Heart left ventricle (tissue), 16 donors: ENCODE measurements around the gene ACTBL2. TPM values are rescaled to one million over a fixed set of nuclear protein-coding genes. Genes with fewer than 3 reads are reported as not detected.

ENCODE experiments used
- ATAC-seq, 4 donors: fragments of 200-7000 bp; cut with Tn5 transposase; one replicate each; pipeline ENCODE4 v1.9.1; 2020 to 2022; ENCODE audit warnings: moderate library complexity in 4 of 4, mild to moderate bottlenecking in 3 of 4, moderate number of reproducible peaks in 1 of 4
- DNase-seq, 5 donors: peaks; one replicate each; pipeline ENCODE4 v3.0.0-alpha.2; 2020
- H3K27ac ChIP-seq, 12 donors: fragments of 200-600 bp; sonication (generic) in 4 of 12; one replicate each; pipeline versions ENCODE4 v1.5.0 to v1.8.0; 2016 to 2022; ENCODE audit warnings: mild to moderate bottlenecking in 2 of 12
- H3K27me3 ChIP-seq, 9 donors: fragments of 200-600 bp; sonication (generic) in 2 of 9; one replicate each; pipeline versions ENCODE4 v1.5.1 to v1.8.0; 2016 to 2022; ENCODE audit warnings: mild to moderate bottlenecking in 3 of 9
- H3K36me3 ChIP-seq, 9 donors: fragments of 200-600 bp; sonication (generic) in 2 of 9; one replicate each; pipeline versions ENCODE4 v1.5.0 to v1.8.0; 2018 to 2022; ENCODE audit warnings: mild to moderate bottlenecking in 2 of 9
- H3K4me1 ChIP-seq, 12 donors: fragments of 200-600 bp; sonication (generic) in 4 of 12; one replicate each; pipeline versions ENCODE4 v1.5.0 to v1.8.0; 2016 to 2022; ENCODE audit warnings: mild to moderate bottlenecking in 3 of 12
- H3K4me3 ChIP-seq, 12 donors: fragments of 200-600 bp; sonication (generic) in 4 of 12; one replicate each; pipeline versions ENCODE4 v1.5.0 to v1.8.0; 2017 to 2022; ENCODE audit warnings: mild to moderate bottlenecking in 9 of 12, moderate library complexity in 4 of 12
- H3K9me3 ChIP-seq, 12 donors: fragments of 200-600 bp; sonication (generic) in 4 of 12; one replicate each; pipeline versions ENCODE4 v1.5.0 to v1.8.0; 2016 to 2022; ENCODE audit warnings: mild to moderate bottlenecking in 1 of 12
- CTCF ChIP-seq, 12 donors: fragments of 200-600 bp; sonication (generic) in 4 of 12; IDR thresholded peaks; one replicate each; pipeline versions ENCODE4 v1.5.0 to v1.8.0; 2018 to 2022; ENCODE audit warnings: antibody characterized with exemption in 12 of 12, mild to moderate bottlenecking in 5 of 12
- POLR2A ChIP-seq, 2 donors: fragments of 450-650 bp; IDR thresholded peaks; one replicate each; pipeline ENCODE4 v1.6.1; 2017; ENCODE audit warnings: antibody characterized with exemption in 2 of 2, mild to moderate bottlenecking in 2 of 2, moderate library complexity in 2 of 2
- WGBS, 4 donors: extraction: QIAGEN DNeasy Blood & Tissue Kit in 2 of 4; methylation state at CpG; one replicate each; pipeline versions ENCODE4 v1.1.5 to v1.1.7; 2013 to 2018; 5-methylcytosine and 5-hydroxymethylcytosine counted together
- intact Hi-C, 10 donors: fragments of 100-400 bp; cut with DNase I; formaldehyde crosslinking; loops; one replicate each; pipeline versions ENCODE4 v1.11.1 to v1.14.2; 2022
- polyA plus RNA-seq, 2 donors: library from polyadenylated mRNA; stranded (reverse); fragments of 200-250 nt; gene quantifications; one replicate each; pipeline ENCODE4 v1.2.3, GENCODE V29; 2013
- total RNA-seq, 9 donors: library from RNA; depleted of rRNA in 2 of 9; stranded (reverse); fragments of >200 nt in 2 of 9; fragmentation: NEBNext Ultra II Directional in 3 of 9; extraction: Animal tissue kit (Norgen Biotek cat#: 25700) in 3 of 9; gene quantifications; one replicate each; pipeline versions ENCODE4 v1.1.0 to v1.2.4, GENCODE V29; 2016 to 2023
- donor health status: ischemic (EF 13 %, LVEDD 7.1; RV severe dilation, severe dysfunction).
- donor health status: healthy with polysubstance abuse.
- donor health status: DM: no; HTN: yes; CAD: no.
- donor health status: DM: no; HTN: no; CAD: no.
- donor health status: ischemic (EF 25% LVEDD 6.9; RV normal size, moderate dysfunction).
- donor health status: ischemic (EF 25% LVEDD 5.7; RV mildly dilated, moderate dysfunction).
- donor health status: healthy.
- donor health status: DM: yes; HTN: yes; CAD: no.
- donor health status: ischemic (EF 35%, LVEDD 5.7; RV mildly dilated, moderate dysfunction).
- donor health status: nonischemic (EF 11% LVEDD 7.7; RV severe dilation, severe dysfunction).
- donor health status: DM: yes; HTN: yes; CAD: no.
- donor health status: PGD.
- donor health status: ischemic (EF 29% LVEDD 5.4; RV normal size, mild dysfunction).
- donor health status: nonischemic (EF 23%, LVEDD 6.1; RV moderate dilation, normal function).

Gene ACTBL2
- total and polyA plus RNA-seq, 11 donors: 0.09 TPM; not detected in 10

GRCh38 chr5:57447658-57448057 lies 35.0 kb downstream of the ACTBL2 start:
- ATAC-seq (no peak), DNase-seq (no peak)
- Histone ChIP-seq H3K4me1 (peaks cover 0 to 19% (median 0%) of the 10 kb centered on the region in 12 donors), H3K9me3 (no peaks in the 10 kb centered on the region), H3K27me3 (no peaks in the 10 kb centered on the region), H3K36me3 (no peaks in the 10 kb centered on the region), H3K27ac (no peak overlapping the region), H3K4me3 (no peak overlapping the region)
- intact Hi-C loops: no loop called here
- TF ChIP-seq CTCF (IDR thresholded peaks at IDR 0.05): no peak
- TF ChIP-seq POLR2A (IDR thresholded peaks at IDR 0.05): no peak

GRCh38 chr5:57446966-57447365 lies 35.6 kb downstream of the ACTBL2 start:
- DNase-seq (no peak), ATAC-seq (no peak)
- peaks cover 0 to 25% (median 5%) of the 10 kb centered on the region in 12 donors for H3K4me1 ChIP-seq
- no peak overlapping the region for H3K27ac ChIP-seq
- WGBS, 4 donors: 60 to 81% (median 74%) methylated on average over 2 of the region's 2 CpGs
- H3K4me3 ChIP-seq: no peak overlapping the region
- intact Hi-C loops: no loop called here
- no peak for TF ChIP-seq CTCF (IDR thresholded peaks at IDR 0.05)
- no peak for TF ChIP-seq POLR2A (IDR thresholded peaks at IDR 0.05)
- no peaks in the 10 kb centered on the region for H3K27me3 ChIP-seq
- H3K9me3 ChIP-seq: no peaks in the 10 kb centered on the region
- no peaks in the 10 kb centered on the region for H3K36me3 ChIP-seq

GRCh38 chr5:57445705-57446037 lies 36.9 kb downstream of the ACTBL2 start:
- intact Hi-C loops: no loop called here
- H3K4me3 ChIP-seq: no peak overlapping the region
- ATAC-seq (no peak), DNase-seq (no peak)
- peak overlapping the region in 8 of 12 donors; percentile 17 to 76 (median 46) for H3K27ac ChIP-seq
- WGBS, 4 donors: 72 to 86% (median 79%) methylated on average over 4 of the region's 4 CpGs
- H3K36me3 ChIP-seq: no peaks in the 10 kb centered on the region
- H3K9me3 ChIP-seq: no peaks in the 10 kb centered on the region
- no peaks in the 10 kb centered on the region for H3K27me3 ChIP-seq
- H3K4me1 ChIP-seq: peaks cover 0 to 29% (median 5%) of the 10 kb centered on the region in 12 donors
- TF ChIP-seq POLR2A (IDR thresholded peaks at IDR 0.05) (no peak), CTCF (IDR thresholded peaks at IDR 0.05) (no peak)

- Histone ChIP-seq H3K4me1 (peaks cover 0 to 27% (median 5%) of the 10 kb centered on the region in 12 donors), H3K27ac (peak overlapping the region in 8 of 12 donors; percentile 17 to 76 (median 46)), H3K4me3 (no peak overlapping the region), H3K36me3 (no peaks in the 10 kb centered on the region), H3K9me3 (no peaks in the 10 kb centered on the region), H3K27me3 (no peaks in the 10 kb centered on the region)
- WGBS, 4 donors: 38 to 53% (median 43%) methylated on average over 5 of the region's 5 CpGs
- intact Hi-C loops: no loop called here
- ATAC-seq (peak in 3 of 4 donors; percentile 70 to 89 (median 79)), DNase-seq (peak in 1 of 5 donors; percentile 15)
- TF ChIP-seq CTCF (IDR thresholded peaks at IDR 0.05) (no peak), POLR2A (IDR thresholded peaks at IDR 0.05) (no peak)
These were observed 37.5 kb downstream of the ACTBL2 start for GRCh38 chr5:57445006-57445704.
